GM18505 (cell line): ENCODE measurements around the gene TP53I13.

Experiments used
- ATAC-seq: cut with Tn5 transposase; IDR thresholded peaks from one replicate; pipeline ENCODE4 v1.9.1; 2021; ENCODE audit not compliant: unreplicated experiment
- POLR2A ChIP-seq: IDR thresholded peaks from 4 replicates; pipeline ENCODE4 v1.6.1; 2011; ENCODE audit warnings: borderline replicate concordance; ENCODE audit not compliant: insufficient read depth, insufficient read length; ENCODE audit errors: extremely low read depth

The TP53I13 gene

GRCh38 chr17:29588562-29589411 lies 20.3 kb downstream of the TP53I13 start:
- no peak for TF ChIP-seq POLR2A
- peak; percentile 20 for ATAC-seq

DNA sequence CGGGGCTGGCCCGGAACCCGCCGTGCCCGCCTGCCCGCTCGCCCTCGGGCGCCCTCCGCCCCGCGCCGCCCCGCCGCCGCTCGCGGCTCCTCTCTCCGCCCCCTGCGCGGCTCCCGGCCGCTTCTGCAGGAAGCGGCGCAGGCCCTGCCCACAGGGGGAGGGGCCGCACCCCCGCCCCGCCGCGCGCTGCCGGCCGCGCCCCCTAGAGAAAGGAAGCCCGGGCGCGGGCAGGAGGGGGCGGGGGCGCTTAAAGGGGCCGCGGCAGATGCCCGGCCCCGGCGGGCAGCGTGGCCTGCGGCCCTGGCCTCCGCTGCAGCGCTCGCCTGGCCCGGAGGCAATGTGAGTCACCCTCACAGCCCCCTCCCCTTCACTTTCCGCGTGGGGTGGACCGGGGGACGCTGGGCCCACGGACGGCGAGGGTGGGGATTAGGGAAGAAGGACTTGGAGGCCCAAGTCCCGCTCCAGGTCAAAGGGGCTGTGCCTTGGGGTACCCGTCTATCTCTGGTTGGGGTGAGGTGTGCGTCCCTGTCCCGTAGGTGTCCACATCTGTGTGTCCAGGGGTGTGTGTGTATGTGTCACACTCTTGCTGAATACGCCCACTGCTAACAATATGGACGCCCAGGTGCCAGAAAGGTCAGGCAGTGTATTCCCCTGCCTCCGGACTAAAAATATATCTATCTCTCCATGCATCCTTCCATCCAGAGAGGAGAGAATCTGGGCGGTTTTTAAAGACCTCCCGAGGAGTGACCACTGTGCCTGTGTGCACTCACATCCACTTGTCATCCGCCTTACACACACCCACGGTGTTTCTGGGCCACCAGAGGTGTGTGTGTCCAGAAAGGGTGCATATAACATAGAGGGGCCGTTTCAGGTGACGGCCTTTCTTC lies 21.3 kb downstream of the TP53I13 start, which contains the start of gene GIT1:
TSS of gene GIT1 (minus strand) at position 125 of the 887 bp plus-strand sequence. CDS start 270 bp downstream, outside the sequence.
- peak; percentile 68 for ATAC-seq
- TF ChIP-seq POLR2A: peak; percentile 67

- no peak for TF ChIP-seq POLR2A
- ATAC-seq: no peak
Measured at GRCh38 chr17:29590411-29591145, 22.1 kb downstream of the TP53I13 start.

- TF ChIP-seq POLR2A: no peak
- ATAC-seq: no peak
Measured at GRCh38 chr17:29591146-29591736, 22.7 kb downstream of the TP53I13 start.

GRCh38 chr17:29591737-29592608 lies 23.5 kb downstream of the TP53I13 start:
- ATAC-seq: no peak
- no peak for TF ChIP-seq POLR2A

DNA sequence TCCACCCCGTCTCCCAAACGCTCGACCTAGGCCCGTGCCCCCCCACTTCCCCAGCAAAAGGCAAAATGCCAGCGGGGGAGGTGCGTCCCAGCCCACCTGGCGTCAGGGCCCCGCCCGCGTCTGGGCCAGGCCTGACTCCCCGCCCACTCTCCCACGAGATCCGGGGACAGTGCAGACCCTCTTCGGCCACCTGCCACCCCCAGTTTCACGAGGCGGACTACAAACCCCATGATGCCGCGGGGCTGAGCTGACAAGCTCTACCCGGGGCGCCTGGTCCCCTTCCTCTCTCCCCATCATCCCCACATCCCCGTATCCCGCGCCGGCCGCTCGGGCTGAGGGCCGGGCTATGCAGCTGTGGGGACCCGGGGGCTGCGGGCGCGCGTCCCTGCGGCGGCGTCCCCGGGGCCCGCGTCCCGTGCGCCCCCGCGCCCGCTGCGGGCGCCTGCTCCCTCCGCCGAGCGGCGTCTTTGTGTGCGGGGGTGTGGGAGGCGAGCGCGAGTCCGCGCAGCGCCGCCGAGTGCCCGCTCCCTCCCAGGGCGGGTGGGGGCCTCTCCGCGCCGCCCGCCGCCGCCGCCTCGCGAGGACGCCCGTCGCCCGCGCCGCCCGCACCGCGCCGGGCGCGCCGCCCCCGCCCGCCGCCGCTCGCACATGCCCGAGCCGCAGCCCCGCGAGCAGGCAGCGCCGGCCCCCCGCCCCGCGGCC lies 24.5 kb downstream of the TP53I13 start, which contains the start of gene ANKRD13B:
TSS of gene ANKRD13B (plus strand) at position 283 of the 702 bp plus-strand sequence. CDS start 490 bp downstream, outside the sequence.
- ATAC-seq: no peak
- TF ChIP-seq POLR2A: no peak

- ATAC-seq: no peak
- TF ChIP-seq POLR2A: no peak
Measured at GRCh38 chr17:29593591-29594518, 25.4 kb downstream of the TP53I13 start.

DNA sequence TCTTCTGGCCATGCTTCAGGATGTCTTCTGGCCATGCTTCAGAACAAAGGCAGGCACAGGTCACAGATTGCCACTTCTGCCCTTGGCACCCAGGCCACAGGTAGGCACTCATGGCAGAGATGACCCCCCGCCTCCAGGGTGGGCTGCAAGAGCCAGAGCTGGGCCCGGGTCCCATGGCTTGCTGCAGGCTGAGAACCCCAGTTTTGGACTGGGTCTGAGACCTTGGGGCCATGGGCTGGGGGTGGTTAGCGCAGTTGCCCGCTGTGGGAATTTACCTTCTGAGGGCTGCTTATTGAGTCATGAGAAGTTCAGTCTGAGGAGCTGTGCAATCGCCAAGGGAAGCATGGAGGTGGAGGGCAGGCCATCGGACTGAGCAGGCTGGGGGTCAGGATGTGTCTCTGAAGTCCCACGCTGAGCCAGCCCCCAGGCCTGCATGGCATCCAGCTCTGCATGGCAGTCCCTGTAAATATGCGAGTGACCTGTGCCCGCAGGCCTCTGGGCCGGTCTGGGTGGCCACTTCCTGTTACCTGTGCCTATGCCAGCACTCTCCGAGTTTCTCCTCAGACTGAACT lies 26.1 kb downstream of the TP53I13 start:
- TF ChIP-seq POLR2A: no peak
- no peak for ATAC-seq

DNA sequence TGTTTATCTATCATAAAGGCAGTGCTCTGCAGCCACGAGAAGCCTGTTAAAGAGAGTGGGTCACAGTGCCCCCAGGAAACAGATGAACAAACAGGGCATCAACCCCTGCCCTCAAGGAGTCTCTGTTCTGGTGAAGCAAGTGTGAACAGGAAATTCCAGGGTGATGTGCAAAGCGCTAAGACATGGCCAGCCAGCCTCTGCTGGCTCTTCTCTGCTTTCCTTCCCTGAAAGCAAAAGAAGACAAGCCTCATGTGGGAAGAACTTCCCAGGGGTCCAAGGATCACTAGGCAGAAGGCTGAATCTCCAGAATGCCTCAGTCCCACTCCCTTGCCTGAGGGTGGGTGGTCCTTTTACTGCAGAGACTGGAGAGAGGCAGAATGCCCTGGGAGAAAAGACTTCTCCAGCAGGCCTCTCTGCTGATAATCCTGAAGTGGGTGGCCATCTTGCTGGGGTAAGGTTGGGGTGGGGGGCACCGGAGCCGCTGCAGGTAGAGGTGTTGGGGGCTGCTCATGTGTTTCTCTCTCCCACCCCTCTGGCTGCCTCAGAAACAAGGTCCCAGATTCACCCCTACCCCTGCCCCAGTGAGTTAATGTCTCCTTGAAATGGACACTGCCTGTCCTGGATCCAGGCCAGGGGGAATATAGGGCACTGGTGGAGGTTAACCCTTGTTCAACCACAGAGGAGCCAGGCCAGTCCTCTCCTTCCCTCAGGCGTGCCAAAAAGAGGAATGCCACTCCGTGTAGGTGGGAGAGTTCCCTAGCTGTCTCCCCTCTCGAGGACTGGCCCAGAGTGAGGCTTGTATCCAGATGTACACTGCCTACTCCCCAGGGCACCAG lies 26.8 kb downstream of the TP53I13 start:
- no peak for ATAC-seq
- TF ChIP-seq POLR2A: no peak
